DND-41 (cell line): ENCODE results near the gene DSG3.

ENCODE experiments used
- CTCF ChIP-seq: IDR thresholded peaks from 2 replicates; pipeline ENCODE4 v1.5.1; 2012; ENCODE audit warnings: borderline replicate concordance, low read length, moderate library complexity, mild to moderate bottlenecking; ENCODE audit not compliant: poor library complexity, severe bottlenecking; ENCODE audit errors: extremely low read depth
- EZH2 ChIP-seq: IDR thresholded peaks from 3 replicates; pipeline ENCODE4 v1.6.1; 2012; ENCODE audit warnings: borderline replicate concordance, low read depth, mild to moderate bottlenecking, moderate library complexity, low read length, inconsistent platforms; ENCODE audit not compliant: severe bottlenecking

GRCh38 chr18:31482051-31482450 is 34.5 kb downstream of the DSG3 start:
- TF ChIP-seq CTCF (no peak), EZH2 (no peak)
